Body of pancreas (tissue), 4 donors: ENCODE results near the gene PEDS1.

Experiments used
- CTCF ChIP-seq, 7 experiments: fragments of 450-650 bp in 4 of 7; fragments of 200-600 bp in 3 of 7; sonication (generic) in 3 of 7; IDR thresholded peaks; one replicate each; pipeline ENCODE4 v1.5.1; 2016 to 2019; ENCODE audit warnings: antibody characterized with exemption in 7 of 7
- POLR2A ChIP-seq, 3 donors: fragments of 450-650 bp; IDR thresholded peaks; one replicate each; pipeline ENCODE4 v1.6.1; 2016; ENCODE audit warnings: antibody characterized with exemption in 3 of 3, mild to moderate bottlenecking in 2 of 3

DNA sequence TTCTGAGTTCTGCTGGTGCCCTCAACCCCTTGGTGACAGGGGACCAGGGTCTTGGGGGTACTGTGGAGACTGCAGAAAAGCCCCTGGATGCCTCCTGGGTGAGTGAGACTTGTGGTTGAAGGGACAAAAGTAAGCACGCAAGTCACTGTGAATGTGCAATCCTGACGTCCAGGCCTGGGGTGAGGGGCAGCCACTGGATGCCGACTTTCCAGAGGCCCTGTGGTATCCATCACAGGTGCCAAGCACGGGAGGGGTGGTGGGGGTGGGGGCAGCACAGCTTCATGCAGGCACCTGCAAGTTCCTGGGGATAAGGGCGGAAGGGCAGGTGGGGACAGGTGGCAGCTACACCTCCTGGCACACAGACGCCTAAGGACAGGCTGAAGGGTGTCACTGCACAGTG, 20.5 kb downstream of the PEDS1 start:
- TF ChIP-seq CTCF (IDR thresholded peaks at IDR 0.05): no peak
- no peak for TF ChIP-seq POLR2A (IDR thresholded peaks at IDR 0.05)
